Gastroesophageal sphincter (tissue), 3 donors: ENCODE data around the gene SP110.
"Not testable (repeated sequence)": the region's sequence is repeated elsewhere in the genome, so short reads cannot be mapped to it uniquely, and the experiment has no call there.

ENCODE experiments used
- POLR2A ChIP-seq, 2 donors: fragments of 450-650 bp; IDR thresholded peaks; one replicate each; pipeline ENCODE4 v1.6.1; 2017; ENCODE audit warnings: antibody characterized with exemption in 2 of 2, mild to moderate bottlenecking in 2 of 2, moderate library complexity in 1 of 2
- TF ChIP-seq, protein P1 (sequence below), 4 experiments: fragments of 200-600 bp in 2 of 4; fragments of 450-650 bp in 2 of 4; sonication (generic) in 1 of 4; IDR thresholded peaks; one replicate each; pipeline ENCODE4 v1.5.1; 2017 to 2019; ENCODE audit warnings: antibody characterized with exemption in 4 of 4, mild to moderate bottlenecking in 2 of 4, moderate library complexity in 2 of 4

DNA sequence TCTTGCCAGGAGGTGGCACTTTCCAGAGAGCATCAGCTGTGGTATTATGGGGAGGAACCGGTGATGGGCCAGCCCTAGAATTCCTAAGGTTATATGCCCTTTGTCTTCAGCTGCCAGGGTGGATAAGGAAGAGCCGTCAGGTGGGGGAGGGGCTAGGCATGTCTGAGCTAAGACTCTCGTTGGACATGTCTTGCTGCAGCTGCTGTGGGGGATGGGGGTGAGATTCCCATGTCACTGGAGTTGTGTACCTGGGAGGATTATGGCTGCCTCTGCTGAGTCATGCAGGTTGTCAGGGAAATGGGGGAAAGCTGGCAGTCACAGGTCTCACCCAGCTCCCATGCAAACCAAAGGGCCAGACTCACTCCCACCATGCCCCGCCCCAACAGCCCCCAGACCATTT is 45.2 kb upstream of the SP110 start:
- TF ChIP-seq, protein P1, sequence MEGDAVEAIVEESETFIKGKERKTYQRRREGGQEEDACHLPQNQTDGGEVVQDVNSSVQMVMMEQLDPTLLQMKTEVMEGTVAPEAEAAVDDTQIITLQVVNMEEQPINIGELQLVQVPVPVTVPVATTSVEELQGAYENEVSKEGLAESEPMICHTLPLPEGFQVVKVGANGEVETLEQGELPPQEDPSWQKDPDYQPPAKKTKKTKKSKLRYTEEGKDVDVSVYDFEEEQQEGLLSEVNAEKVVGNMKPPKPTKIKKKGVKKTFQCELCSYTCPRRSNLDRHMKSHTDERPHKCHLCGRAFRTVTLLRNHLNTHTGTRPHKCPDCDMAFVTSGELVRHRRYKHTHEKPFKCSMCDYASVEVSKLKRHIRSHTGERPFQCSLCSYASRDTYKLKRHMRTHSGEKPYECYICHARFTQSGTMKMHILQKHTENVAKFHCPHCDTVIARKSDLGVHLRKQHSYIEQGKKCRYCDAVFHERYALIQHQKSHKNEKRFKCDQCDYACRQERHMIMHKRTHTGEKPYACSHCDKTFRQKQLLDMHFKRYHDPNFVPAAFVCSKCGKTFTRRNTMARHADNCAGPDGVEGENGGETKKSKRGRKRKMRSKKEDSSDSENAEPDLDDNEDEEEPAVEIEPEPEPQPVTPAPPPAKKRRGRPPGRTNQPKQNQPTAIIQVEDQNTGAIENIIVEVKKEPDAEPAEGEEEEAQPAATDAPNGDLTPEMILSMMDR (IDR thresholded peaks at IDR 0.05), result not testable (repeated sequence)
- not testable (repeated sequence) for TF ChIP-seq POLR2A (IDR thresholded peaks at IDR 0.05)
